ENCODE data around the gene PON2.
A peak's percentile ranks its signal among the peaks of the same experiment; 100 is the strongest.
"Not testable (repeated sequence)": the region's sequence is repeated elsewhere in the genome, so short reads cannot be mapped to it uniquely, and the experiment has no call there.

PON2 gene

DNA sequence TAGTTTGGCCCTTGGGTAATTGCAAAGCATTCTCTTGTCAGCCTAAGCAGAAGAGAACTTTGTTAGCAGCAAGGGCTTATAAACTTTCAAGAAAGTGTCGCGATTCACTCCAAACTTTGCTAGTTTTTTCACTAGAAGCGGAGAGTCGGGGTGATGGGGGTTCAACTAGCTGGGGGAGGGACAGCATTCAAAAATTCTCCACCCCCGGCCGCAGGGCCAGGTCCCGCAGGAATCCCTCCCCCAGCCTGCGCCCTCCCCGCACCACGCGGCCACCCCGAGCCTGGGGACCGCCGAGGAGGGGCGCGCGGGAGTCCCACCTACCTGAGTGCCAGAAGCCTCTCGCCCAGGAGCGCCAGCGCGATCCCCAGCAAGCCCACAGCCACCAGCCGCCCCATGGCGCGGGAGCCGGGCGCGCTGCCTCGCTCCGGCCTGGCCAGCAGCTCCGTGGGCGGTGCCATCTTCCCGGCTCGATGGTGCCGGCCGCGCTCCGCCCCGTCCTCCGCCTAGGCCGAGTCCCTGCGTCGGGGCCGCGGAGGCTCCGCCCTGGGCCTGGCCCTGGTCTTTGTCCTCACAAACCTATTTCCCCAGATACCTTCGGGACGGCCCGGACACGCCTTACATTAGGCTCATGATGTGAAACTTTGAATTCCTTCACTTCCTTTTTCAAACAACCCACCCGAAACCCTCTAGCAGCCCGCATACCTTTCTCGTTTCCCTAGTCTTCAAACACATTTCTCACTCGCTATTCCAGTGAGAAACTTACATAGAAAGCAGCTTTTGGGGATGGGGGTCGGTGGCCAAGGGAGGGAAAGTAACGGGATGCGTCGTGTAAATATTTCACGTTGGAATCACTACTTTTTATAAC lies at the start of gene PON2:
PON2 (minus strand) TSS at position 472 of the 865 bp plus-strand sequence; CDS start at position 395, 77 bp downstream.
- DNase-seq, result peak; percentile 46

DNA sequence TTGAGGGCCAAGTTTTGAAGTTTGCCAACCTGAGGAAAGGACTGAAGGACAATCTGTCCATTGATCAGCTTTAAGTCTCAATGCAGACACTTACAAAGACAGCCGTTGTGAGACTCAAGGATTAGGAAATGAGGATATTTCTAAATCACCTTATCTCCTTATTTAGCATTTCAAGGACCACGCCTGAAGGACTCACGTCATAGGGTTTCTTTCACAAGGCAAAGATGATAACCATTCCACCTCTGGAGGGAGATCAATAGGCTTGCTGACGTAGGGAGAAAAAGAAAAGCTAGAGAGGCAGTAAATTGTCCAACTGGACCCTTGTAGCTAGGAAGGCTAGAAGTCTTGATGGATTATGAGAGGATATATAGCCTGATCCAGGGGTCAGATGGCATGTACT lies 47.6 kb upstream of the PON2 start:
- DNase-seq, result no peak

DNA sequence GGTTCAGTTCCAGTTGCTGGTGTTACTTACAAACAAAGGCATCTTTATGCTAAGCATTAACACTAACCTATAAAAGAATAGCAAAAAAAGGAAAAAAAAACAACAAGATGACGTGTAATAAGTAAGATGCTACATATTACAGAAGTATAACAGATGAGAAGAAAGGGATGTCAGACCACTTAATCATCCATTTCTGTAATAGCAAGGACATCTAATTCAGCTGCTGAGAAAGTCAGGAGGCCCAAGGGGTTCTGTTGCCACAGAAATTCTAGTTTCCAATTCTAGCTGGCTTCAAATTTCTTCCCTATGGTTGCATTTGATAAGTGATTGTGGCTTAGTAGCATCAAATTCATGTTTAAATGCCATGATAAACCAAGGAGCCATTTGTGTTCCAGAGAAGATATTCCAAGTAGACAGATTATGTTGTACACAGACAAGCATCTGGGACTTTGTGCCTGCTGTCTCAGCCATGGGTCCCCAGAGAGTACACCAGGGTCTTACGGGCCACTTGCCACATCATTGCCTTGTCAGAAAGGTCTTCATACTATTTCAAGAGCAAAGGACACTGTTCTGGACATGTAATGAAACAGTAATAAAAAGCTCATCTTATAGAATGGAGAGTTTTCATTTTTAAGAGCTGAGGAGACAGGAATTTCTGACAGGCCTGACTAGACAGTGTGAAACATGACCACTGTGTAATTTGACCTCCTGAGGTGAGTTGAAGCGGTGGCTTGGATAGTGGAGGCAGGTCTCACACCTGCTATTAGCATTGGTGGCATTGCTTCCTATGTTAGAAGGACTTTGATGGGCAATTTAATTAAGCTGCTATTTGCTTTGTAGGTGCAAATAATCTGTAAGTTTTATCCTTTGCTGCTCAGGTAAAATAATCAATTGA lies 46.7 kb upstream of the PON2 start:
- no peak for DNase-seq

DNA sequence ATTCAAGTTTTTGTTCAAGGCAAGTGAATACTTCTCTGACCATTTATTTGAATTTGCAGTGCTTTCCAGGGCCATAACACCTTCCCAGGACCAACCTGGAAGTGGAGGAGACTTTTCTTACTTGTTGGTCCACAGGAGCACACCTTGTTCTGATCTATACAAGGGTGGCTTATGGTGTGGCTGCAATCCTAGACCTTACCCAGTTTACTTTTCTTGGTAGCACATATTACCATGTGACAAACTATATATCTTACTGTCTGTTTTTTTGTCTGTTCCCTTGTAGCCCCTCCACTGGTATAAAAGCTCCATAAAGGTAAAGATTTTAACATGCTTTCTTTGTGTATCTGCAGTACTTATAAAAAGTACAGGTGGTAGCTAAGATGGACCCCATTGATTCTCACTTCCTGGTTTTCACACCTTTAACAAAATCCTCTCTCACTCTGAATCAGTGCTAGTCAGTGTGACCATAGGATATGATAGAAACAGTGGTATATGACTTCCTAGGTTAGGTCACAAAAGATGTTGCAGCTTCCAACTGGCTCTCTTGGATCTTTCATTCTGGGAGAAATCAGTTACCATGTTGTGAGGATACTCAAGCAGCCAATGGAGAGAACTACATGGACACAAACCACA lies 45.3 kb upstream of the PON2 start:
- no peak for DNase-seq

DNA sequence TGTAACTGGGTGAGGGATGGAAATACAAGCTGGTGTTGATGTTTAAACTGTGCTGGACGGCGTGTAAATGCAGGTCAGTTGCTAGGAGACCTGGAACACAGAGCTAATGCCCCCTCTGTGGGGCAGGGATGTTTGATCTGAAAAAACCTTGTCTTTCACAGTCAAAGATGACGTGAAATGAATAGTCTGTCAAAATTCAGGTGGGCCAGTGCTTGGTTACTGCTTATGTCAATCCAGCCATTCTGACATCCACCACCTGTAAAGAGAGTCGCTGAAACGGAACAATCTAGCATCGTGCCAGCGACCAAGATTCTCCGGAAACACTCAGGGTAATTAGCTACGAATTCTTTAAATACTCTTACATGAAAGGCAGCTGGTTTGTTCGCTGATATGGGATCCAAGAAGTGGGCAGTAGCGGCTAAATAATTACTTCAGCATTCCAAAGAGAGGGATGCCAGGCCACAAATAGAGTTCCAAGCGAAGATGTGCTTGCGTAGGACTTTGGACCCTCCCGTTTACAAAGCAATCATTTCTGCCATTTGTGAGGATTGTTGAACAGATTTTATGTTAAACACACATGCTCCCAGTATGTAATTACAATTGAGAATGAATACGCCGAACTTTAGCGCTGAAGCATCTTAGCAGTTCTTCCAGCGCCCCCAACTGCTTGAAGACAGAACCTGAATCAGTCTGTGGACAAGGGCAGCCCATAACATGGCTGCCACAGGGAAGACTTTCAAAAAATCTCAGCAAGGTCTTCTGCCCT lies 43.6 kb upstream of the PON2 start:
- DNase-seq, result no peak

DNA sequence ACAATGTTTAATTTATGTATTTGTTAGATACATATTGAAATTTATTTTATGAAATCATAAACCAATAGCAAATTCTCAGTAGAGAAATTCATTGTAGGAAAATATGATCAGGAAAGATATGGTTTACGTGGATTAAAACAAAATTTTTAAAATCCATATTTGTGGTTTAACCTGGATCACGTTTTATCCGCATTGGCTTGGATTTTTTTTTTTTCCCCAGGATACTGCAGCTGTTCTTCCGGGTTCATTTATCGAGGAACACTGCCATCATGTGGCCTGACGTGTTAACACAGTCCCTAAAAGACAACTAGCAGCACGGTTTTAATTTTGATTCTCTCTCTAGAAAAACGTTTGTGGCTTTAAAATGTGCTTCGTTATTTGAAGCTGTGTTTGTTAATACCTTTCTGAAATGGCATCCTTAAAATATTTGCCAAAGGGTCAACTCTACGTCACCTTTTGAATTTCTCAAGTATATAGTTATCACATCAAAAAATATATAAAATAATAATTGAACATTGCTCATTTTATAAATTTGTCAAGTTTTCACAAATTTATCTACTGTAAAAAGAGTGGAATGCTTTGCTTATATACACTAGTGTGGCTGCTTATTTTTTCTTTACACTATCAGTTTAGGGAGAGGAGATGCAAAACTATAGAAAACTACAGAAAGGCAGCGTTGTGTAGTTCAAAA lies 42.2 kb upstream of the PON2 start:
- DNase-seq, result peak; percentile 50

DNA sequence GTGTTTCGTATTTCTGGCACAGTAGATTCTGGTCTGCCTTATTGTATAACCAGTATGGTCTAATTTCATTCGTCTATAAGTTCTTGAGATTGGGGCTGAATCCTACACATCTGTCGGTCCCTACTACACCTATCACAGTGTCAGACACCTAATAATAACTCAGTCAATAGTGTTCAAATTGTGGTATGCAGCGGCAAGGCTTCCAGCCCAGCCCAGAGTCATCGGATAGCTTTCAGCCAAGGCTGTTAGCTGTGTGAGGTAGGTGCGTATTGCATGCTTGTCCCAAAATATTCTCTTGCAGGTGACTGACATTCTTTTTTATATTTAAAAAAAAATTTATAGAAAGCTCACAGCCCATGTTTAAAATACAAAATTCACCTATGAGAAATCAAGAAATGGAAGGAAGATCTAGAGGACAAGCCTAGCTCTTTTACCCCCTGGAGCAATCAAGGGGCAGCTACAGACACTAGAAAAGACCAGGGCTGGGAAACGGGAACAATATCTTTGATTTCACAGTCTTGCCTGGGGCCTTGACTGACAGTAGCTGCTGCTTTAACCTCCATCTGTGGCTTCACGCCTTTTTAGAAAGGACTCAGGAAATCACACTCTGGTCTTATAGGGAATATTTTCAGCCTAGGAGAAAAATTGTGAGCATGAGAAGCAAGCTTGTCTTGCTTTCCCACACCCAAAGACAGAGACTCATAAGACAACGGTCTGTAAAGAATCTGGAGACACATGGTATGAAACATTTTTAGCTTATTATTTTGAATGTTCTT lies 41.4 kb upstream of the PON2 start:
- DNase-seq, result no peak

DNA sequence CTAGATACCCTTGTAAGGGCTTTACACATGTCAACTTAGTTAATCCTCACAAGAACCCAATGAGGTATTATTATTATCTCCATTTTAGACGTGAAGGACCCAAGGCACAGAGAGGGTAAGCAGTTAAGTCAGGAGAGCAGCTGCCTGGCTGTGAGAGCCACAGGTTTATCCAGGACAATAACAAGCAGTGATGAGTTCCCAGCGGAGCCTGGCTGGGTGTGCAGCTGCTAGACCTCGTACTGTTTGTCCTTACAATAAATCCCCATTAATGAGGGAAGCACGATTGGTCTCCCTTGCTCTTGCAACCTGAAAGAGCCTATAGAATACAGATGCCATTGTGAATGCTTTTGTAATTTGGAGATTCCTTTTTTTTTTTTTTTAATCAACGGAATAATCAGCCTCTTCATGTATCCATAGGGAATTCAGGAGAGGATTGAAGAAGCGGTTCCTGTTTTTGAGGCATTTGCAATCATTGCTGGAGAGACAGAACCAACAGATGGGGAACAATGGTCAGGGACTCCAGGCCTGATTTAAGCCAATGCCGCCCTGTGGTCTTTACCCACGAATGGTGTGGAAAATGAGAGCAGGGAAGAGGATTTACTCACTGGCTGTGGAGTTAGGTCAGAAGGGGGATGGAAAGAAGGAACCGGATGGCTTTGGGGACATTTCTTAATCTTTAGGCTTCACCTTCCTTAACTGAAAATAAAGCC lies 38.6 kb upstream of the PON2 start:
- no peak for DNase-seq

DNA sequence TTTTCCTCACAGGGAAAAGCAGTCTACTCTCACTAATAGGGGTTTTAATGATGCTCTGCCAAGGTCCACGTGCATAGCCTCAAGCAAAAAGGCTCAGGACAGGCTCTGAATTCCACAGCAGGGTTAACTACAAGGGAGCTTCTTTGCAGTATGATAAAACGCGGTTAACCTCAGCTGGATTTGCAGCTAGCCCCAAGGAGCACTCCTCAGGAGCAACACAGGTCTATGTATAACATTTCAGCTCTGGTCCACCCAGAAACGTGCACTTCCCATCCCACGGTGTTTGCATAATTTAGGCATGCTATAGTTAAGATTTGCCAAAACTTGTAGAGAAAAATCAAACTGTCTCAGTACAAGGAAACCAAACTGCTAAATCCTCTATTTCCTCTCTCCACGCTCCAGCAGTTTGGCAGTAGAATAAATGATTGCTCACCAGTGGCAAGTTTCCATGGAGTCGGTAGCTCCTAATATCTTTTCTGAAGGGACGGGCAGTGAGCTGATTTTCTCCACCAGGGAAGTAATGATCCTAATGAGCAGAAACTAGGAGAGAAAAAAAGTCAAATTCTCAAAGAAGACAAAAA lies 37.8 kb upstream of the PON2 start:
- no peak for DNase-seq

DNA sequence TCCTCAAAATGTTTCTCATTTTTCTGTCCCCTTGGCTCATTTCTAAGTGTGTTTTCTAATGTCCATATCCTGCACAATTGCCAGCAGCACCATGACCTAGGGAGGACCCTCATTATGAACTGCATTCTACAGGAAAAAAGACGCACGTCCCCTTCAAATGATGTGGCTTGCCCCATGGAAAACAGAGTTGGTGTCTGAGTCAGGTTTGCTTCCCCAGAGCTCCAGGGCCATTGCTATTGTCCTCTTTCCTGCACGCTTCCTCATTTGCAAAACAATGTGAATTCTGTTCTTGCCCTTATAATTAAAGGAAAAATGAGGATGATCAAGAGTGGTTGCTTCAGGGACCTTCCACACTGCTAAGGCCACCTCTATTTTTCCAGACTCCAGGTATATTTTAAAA lies 36.2 kb upstream of the PON2 start:
- no peak for DNase-seq

DNA sequence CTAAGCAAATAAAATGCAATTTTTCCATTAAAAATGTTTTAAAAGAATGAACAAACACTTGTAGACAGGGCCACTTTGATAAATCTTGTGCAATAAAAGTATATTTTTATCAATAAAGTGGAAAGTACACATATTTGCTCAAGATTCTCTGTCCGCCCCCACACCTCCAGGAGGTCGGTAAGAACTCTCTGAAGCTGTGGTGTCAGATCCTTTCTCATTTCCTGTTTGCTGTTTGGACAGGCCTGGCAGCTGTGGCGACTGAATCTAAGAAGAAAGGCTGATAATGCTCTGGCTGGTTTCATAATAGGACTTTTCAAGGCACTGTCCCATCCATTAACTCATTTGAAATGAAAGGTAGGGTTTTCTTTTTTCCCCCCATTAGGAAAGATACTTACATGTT lies 35.6 kb upstream of the PON2 start:
- DNase-seq, result no peak

DNA sequence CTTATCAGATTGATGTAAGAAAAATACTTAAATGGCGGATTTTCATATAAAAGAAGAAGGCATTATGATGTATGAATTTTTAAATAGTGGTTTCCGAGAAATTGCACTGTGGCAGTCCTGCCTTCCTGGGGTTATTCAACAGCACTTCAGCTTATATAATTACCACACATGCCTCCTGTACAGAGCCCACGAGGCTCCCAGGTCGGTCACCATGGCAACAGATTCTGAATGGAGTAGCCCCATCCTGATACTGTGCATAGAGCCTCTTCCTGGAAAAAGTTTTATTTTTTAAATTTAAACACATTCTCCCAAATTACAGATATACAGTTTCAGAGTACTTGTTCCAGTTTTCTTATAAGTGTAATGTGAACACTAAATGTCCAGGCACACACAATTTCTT lies 35.0 kb upstream of the PON2 start:
- no peak for DNase-seq

DNA sequence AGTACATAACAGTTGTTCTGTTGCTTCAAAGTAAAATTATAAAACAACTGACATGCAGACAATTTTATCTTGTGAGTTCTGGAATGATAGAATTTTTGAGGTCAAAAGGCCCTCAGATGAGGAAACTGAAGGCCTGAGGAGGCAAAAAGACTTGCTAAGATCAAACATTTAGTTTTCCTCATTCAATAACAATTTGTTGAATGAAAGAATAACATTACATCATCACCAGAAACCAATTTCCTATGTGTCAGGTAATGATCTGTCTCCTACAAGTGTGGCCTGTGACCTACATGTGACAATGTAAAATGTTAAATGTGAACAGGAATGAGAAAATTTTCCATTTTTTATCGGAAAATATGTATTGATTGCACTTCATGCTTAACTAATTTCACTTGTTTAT lies 34.4 kb upstream of the PON2 start:
- no peak for DNase-seq

DNA sequence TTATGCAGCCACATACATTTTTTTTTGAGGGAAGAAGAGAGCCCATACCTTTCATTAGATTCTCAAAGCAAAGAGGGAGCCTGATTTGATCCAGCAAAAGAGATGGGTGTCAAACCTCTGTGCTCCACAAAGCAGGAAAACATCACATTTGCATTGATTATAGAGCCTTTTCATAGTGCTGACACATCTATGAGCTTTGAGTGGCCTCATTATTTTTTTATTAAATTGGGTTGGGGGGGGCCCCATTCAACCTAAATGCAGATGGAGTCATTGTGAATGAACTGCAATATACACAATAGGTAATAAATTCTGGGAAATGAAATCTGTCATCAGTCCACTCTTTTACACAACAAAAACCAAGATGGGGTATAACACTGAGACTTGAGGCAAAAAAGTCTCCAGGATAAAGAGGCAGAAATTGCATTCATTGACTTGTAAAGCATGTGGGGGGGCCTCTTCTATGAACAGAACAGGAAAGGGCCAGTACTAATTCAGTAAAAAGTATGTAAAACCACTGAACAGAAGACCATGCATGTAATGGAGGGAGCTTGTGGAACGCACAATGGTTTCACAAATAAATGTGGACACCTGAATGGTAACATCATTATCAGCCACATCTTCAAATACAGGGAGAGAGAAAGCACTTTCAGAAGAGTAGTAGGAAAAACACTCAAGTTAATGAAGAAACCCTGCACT lies 33.2 kb upstream of the PON2 start:
- DNase-seq, result no peak

DNA sequence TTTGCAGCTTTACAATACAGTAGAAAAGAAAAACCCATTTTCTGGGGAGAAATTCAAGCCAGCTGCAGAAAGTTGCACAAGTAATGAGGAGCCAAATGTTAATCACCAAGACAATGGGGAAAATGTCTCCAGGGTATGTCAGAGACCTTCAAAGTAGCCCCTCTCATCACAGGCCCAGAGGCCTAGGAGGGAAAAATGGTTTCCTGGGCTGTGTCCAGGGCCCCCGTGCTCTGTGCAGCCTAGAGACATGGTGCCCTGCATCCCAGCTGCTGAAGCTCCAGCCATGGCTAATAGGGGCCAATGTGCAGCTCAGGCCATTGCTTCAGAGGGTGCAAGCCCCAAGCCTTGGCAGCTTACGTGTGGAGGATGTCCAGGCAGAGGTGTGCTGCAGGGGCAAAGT lies 25.8 kb upstream of the PON2 start:
- not testable (repeated sequence) for DNase-seq

DNA sequence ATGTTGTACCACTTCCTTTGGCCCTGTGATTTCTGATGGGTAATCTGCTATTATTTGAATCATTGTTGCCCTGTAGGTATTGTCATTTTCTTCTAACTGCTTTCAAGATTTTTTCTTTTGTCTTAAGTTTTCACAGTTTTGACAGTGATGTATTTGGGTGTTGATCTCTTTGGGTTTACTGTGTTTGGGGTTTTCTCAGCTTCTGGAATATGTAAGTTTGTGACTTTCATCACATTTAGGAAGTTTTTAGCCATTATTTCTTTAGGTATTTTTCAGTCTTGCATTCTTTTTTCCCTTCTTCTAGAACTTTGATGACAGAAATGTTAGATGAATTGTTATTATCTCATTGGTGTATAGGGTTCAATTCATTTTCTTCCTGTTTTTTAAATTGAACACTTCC lies 23.1 kb upstream of the PON2 start:
- no peak for DNase-seq

DNA sequence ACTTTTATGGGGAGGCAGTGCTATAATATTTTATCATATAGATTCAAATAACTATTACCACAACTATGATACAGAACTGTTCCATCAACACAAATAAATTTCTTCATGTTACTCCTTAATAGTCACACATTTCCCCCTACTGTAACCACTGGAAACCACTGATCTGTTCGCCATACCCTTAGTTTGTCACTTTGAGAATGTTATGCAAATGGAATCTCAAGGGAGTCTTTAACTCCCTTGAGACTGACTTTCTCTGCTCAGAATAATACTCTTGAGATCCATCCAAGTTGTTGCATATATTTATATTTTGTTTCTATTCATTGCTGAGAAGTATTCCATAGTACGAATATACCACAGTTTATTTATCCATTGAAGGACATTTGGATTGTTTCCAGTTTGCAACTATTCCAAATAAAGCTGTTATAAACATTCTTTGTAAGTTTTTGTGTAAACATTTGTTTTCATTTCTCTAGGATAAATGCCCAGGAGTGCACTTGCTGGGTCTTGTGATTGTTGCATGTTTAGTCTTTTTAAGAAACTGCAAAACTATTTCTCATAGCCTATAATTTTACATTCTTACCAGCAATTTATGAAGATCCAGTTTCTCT lies 19.7 kb upstream of the PON2 start:
- no peak for DNase-seq

DNA sequence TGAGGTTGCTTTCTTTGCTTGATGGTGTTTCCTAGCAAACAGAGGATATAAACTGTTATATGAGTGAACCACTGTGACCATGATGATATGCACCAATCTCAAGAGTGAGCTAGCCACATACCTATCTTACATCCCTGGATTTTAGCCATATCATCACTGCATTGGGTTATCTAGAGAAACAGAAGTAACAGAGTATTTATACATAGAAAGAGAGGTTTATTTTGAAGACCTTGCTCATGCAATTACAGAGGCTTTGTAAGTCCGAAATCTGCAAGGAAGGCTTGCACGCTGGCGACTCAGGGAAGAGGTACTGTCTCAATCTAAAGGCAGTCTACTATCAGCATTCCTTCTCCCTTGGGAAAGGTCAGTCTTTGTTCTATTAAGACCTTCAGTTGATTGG lies 11.8 kb upstream of the PON2 start:
- DNase-seq, result no peak

DNA sequence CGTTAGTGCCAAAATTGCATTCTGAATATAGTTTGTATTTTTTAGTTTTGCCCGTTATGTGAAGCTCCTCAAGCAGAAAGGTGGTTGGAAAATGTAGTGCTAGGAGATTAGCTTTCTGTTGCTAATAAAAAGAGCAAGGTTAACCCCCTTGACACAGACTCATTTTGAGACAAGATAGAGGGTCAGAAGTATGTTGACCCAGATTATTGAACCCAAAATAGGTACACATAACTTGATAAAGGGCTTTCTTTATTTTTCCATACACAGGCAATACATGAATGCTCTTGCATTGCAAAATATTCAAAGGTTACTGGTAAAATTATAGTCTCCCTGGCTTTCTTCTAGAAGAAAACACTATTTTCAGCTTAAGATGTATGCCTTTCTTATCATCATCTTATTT lies 10.0 kb upstream of the PON2 start:
- DNase-seq, result no peak
